Lower lobe of right lung (tissue), 2 donors: ENCODE measurements around the gene IFNG-AS1. TPM values are rescaled to one million over a fixed set of nuclear protein-coding genes. Genes with fewer than 3 reads are reported as not detected.

Source experiments
- ATAC-seq, 2 donors: fragments of 200-7000 bp; cut with Tn5 transposase; one replicate each; pipeline ENCODE4 v1.9.1; 2020 to 2022; ENCODE audit warnings: mild to moderate bottlenecking in 2 of 2, moderate library complexity in 2 of 2
- DNase-seq: peaks from one replicate; pipeline ENCODE4 v3.0.0-alpha.2; 2020
- H3K27ac ChIP-seq: fragments of 200-600 bp; one replicate; pipeline ENCODE4 v1.8.0; 2022
- H3K27me3 ChIP-seq: fragments of 200-600 bp; one replicate; pipeline ENCODE4 v1.8.0; 2022; ENCODE audit warnings: low read depth
- H3K36me3 ChIP-seq: fragments of 200-600 bp; one replicate; pipeline ENCODE4 v1.8.0; 2022; ENCODE audit warnings: mild to moderate bottlenecking
- H3K4me1 ChIP-seq: fragments of 200-600 bp; one replicate; pipeline ENCODE4 v1.8.0; 2022
- H3K4me3 ChIP-seq: fragments of 200-600 bp; one replicate; pipeline ENCODE4 v1.8.0; 2022; ENCODE audit warnings: mild to moderate bottlenecking
- H3K9me3 ChIP-seq: fragments of 200-600 bp; one replicate; pipeline ENCODE4 v1.8.0; 2022
- CTCF ChIP-seq: fragments of 200-600 bp; IDR thresholded peaks from one replicate; pipeline ENCODE4 v1.8.0; 2022; ENCODE audit warnings: antibody characterized with exemption, mild to moderate bottlenecking
- intact Hi-C: fragments of 100-400 bp; cut with DNase I; formaldehyde crosslinking; loops from one replicate; pipeline ENCODE4 v1.11.0; 2022
- total RNA-seq: library from RNA; stranded (reverse); fragmentation: NEBNext Ultra II Directional; extraction: Animal tissue kit (Norgen Biotek cat#: 25700); gene quantifications from one replicate; pipeline ENCODE4 v1.2.1, GENCODE V29; 2021
- donor health status: DM: no; HTN: yes; CAD: no; lungs with severe emphysema.

The IFNG-AS1 gene
- total RNA-seq, 1 donor from 2014 or later = not detected

- Histone ChIP-seq H3K27me3 (no peaks in the 10 kb centered on the region), H3K27ac (no peak overlapping the region), H3K36me3 (no peaks in the 10 kb centered on the region), H3K9me3 (peaks cover 12% of the 10 kb centered on the region), H3K4me1 (no peaks in the 10 kb centered on the region), H3K4me3 (no peak overlapping the region)
- intact Hi-C loops = no loop called here
- DNase-seq (no peak), ATAC-seq (no peak)
- TF ChIP-seq CTCF = no peak
Observed at GRCh38 chr12:68065163-68065562, 75.9 kb downstream of the IFNG-AS1 start.

- no peak for ATAC-seq
Observed at GRCh38 chr12:68065687-68066086, 76.4 kb downstream of the IFNG-AS1 start.

GRCh38 chr12:68067762-68068376 lies 78.6 kb downstream of the IFNG-AS1 start:
- no peak overlapping the region for H3K27ac ChIP-seq
- no peaks in the 10 kb centered on the region for H3K36me3 ChIP-seq
- intact Hi-C loops = no loop called here
- no peaks in the 10 kb centered on the region for H3K27me3 ChIP-seq
- DNase-seq (no peak), ATAC-seq (peak in 1 of 2 donors; percentile 27)
- H3K9me3 ChIP-seq = peaks cover 12% of the 10 kb centered on the region
- no peak for TF ChIP-seq CTCF
- no peak overlapping the region for H3K4me3 ChIP-seq
- no peaks in the 10 kb centered on the region for H3K4me1 ChIP-seq

More at GRCh38 chr12:68065687-68066086, 76.4 kb downstream of the IFNG-AS1 start:
- DNase-seq = no peak
- H3K27ac ChIP-seq = no peak overlapping the region
- H3K4me1 ChIP-seq = no peaks in the 10 kb centered on the region
- no peaks in the 10 kb centered on the region for H3K27me3 ChIP-seq
- no peak overlapping the region for H3K4me3 ChIP-seq
- peaks cover 12% of the 10 kb centered on the region for H3K9me3 ChIP-seq
- intact Hi-C loops = no loop called here
- H3K36me3 ChIP-seq = no peaks in the 10 kb centered on the region
- TF ChIP-seq CTCF = no peak

GRCh38 chr12:68069275-68069674 lies 80.0 kb downstream of the IFNG-AS1 start:
- intact Hi-C loops = no loop called here

More at GRCh38 chr12:68069275-68069674, 80.0 kb downstream of the IFNG-AS1 start:
- H3K36me3 ChIP-seq = no peaks in the 10 kb centered on the region
- no peak for TF ChIP-seq CTCF
- ATAC-seq (no peak), DNase-seq (no peak)
- H3K4me3 ChIP-seq = no peak overlapping the region
- H3K27ac ChIP-seq = no peak overlapping the region
- no peaks in the 10 kb centered on the region for H3K27me3 ChIP-seq
- H3K4me1 ChIP-seq = no peaks in the 10 kb centered on the region
- peaks cover 12% of the 10 kb centered on the region for H3K9me3 ChIP-seq

Other genes with a start within 250 kb of the IFNG-AS1 start
- not detected for gene IFNG, start 170.3 kb downstream of the IFNG-AS1 start, total RNA-seq
- gene IL26, start 236.4 kb downstream of the IFNG-AS1 start, total RNA-seq = not detected